Adrenal gland (tissue), 12 donors: ENCODE results near the gene HOXA13. TPM values are rescaled to one million over a fixed set of nuclear protein-coding genes. Genes with fewer than 3 reads are reported as not detected.
A peak's percentile ranks its signal among the peaks of the same experiment; 100 is the strongest.

Experiments
- DNase-seq, 7 donors: peaks; one replicate each; pipeline ENCODE4 v3.0.0-alpha.2; 2019 to 2020
- H3K27ac ChIP-seq, 5 donors: fragments of 200-600 bp; sonication (generic) in 4 of 5; 1 replicate in 3 of 5; 2 replicates in 2 of 5; pipeline versions ENCODE4 v1.5.1 to v1.8.0; 2016 to 2020; ENCODE audit warnings: mild to moderate bottlenecking in 1 of 5
- H3K27me3 ChIP-seq: fragments of 200-600 bp; 2 replicates; pipeline ENCODE4 v1.8.0; 2021
- H3K36me3 ChIP-seq, 2 donors: fragments of 200-600 bp; replicated peaks in 1 of 2; 1 replicate in 1 of 2; 2 replicates in 1 of 2; pipeline versions ENCODE4 v1.5.1 to v1.8.0; 2018 to 2022
- H3K4me1 ChIP-seq, 2 donors: fragments of 200-600 bp; replicated peaks in 1 of 2; 1 replicate in 1 of 2; 2 replicates in 1 of 2; pipeline versions ENCODE4 v1.5.1 to v1.8.0; 2018 to 2021
- H3K4me3 ChIP-seq, 4 donors: fragments of 200-600 bp; sonication (generic) in 3 of 4; one replicate each; pipeline ENCODE4 v1.5.1; 2016 to 2018
- H3K9me3 ChIP-seq, 3 donors: fragments of 200-600 bp; sonication (generic) in 1 of 3; replicated peaks in 1 of 3; 1 replicate in 2 of 3; 2 replicates in 1 of 3; pipeline versions ENCODE4 v1.5.1 to v1.8.0; 2016 to 2021
- CTCF ChIP-seq, 6 experiments: fragments of 450-650 bp in 4 of 6; fragments of 200-600 bp in 2 of 6; sonication (generic) in 1 of 6; IDR thresholded peaks; 1 replicate in 5 of 6; 2 replicates in 1 of 6; pipeline versions ENCODE4 v1.5.1 to v1.8.0; 2016 to 2021; ENCODE audit warnings: antibody characterized with exemption in 6 of 6, mild to moderate bottlenecking in 2 of 6, moderate library complexity in 1 of 6
- POLR2A ChIP-seq, 2 donors: fragments of 450-650 bp; IDR thresholded peaks; one replicate each; pipeline ENCODE4 v1.6.1; 2017; ENCODE audit warnings: antibody characterized with exemption in 2 of 2, mild to moderate bottlenecking in 2 of 2, moderate library complexity in 1 of 2
- WGBS, 4 donors: extraction: QIAGEN DNeasy Blood & Tissue Kit in 2 of 4; methylation state at CpG; one replicate each; pipeline versions ENCODE4 v1.1.5 to v1.1.7; 2013 to 2017; 5-methylcytosine and 5-hydroxymethylcytosine counted together
- intact Hi-C, 2 donors: fragments of 100-400 bp; cut with DNase I; formaldehyde crosslinking; loops; one replicate each; pipeline versions ENCODE4 v1.14.1 to v1.15.0; 2022 to 2023
- polyA plus RNA-seq, 3 donors: library from polyadenylated mRNA; stranded (reverse); fragments of 200-250 nt in 2 of 3; fragments of 350-450 nt in 1 of 3; fragmentation: Illumina TruSeq in 1 of 3; extraction: RNeasy Lipid Tissue Mini Kit (QIAGEN cat#74804) in 1 of 3; gene quantifications; one replicate each; pipeline ENCODE4 v1.2.3, GENCODE V29; 2013 to 2014
- total RNA-seq, 9 donors: library from RNA; depleted of rRNA in 4 of 9; stranded (reverse); fragments of >200 nt in 4 of 9; fragments of 120-200 nt in 1 of 9; fragmentation: NEBNext Ultra II Directional in 1 of 9; extraction: Animal tissue kit (Norgen Biotek cat#: 25700) in 1 of 9; gene quantifications; one replicate each; pipeline versions ENCODE4 v1.1.0 to v1.2.4, GENCODE V29; 2013 to 2023
- donor health status: healthy with polysubstance abuse.
- donor health status: Bipolar disorder and iron deficiency.
- donor health status: DM: yes; HTN: yes; CAD: no.
- donor health status: DM: no; HTN: no; CAD: no.
- donor health status: DM: no; HTN: no; CAD: no.
- donor health status: DM: yes; HTN: yes; CAD: no.

HOXA13 gene
- total and polyA plus RNA-seq, 12 donors, result 0.17 to 1.4 (median 0.56) TPM; not detected in 1

GRCh38 chr7:27192546-27193334 lies 7.2 kb downstream of the HOXA13 start:
- intact Hi-C loops, result loop anchor here in 1 of 2 donors (10.0 kb wide), 3 partner anchors 732 to 902 kb away; no protein-coding TSS in a partner anchor
- 3 to 6% (median 4%) methylated on average over 31 to 78 of the region's 78 CpGs for WGBS, 4 donors
- H3K27ac ChIP-seq, result no peak overlapping the region

GRCh38 chr7:27191833-27192545 lies 7.9 kb downstream of the HOXA13 start:
- intact Hi-C loops, result loop anchor here in 1 of 2 donors (10.0 kb wide), 3 partner anchors 733 to 903 kb away; no protein-coding TSS in a partner anchor
- peaks cover 100% of the 10 kb centered on the region for H3K27me3 ChIP-seq
- peaks cover 9 to 26% of the 10 kb centered on the region in 2 donors for H3K4me1 ChIP-seq

More at GRCh38 chr7:27192546-27193334, 7.2 kb downstream of the HOXA13 start:
- Histone ChIP-seq H3K36me3 (no peaks in the 10 kb centered on the region), H3K9me3 (no peaks in the 10 kb centered on the region), H3K4me1 (peaks cover 9 to 26% of the 10 kb centered on the region in 2 donors), H3K4me3 (peak overlapping the region in 1 of 4 donors; percentile 43), H3K27me3 (peaks cover 100% of the 10 kb centered on the region)
- no peak for TF ChIP-seq CTCF (IDR thresholded peaks at IDR 0.05)
- no peak for TF ChIP-seq POLR2A (IDR thresholded peaks at IDR 0.05)
- DNase-seq, result peak in 1 of 7 donors; percentile 48

GRCh38 chr7:27191161-27191731 lies 8.6 kb downstream of the HOXA13 start:
- DNase-seq, result peak in 3 of 7 donors; percentile 4 to 20 (median 12)
- no peaks in the 10 kb centered on the region for H3K9me3 ChIP-seq
- TF ChIP-seq POLR2A (IDR thresholded peaks at IDR 0.05) (no peak), CTCF (IDR thresholded peaks at IDR 0.05) (no peak)
- H3K36me3 ChIP-seq, result no peaks in the 10 kb centered on the region
- no peak overlapping the region for H3K27ac ChIP-seq
- H3K27me3 ChIP-seq, result peaks cover 100% of the 10 kb centered on the region
- H3K4me1 ChIP-seq, result peaks cover 9 to 21% of the 10 kb centered on the region in 2 donors
- 62 to 69% (median 66%) methylated on average over 15 of the region's 15 CpGs for WGBS, 4 donors
- intact Hi-C loops, result loop anchor here in 1 of 2 donors (10.0 kb wide), 3 partner anchors 734 to 904 kb away; no protein-coding TSS in a partner anchor
- H3K4me3 ChIP-seq, result no peak overlapping the region

More at GRCh38 chr7:27191833-27192545, 7.9 kb downstream of the HOXA13 start:
- peak overlapping the region in 1 of 4 donors; percentile 43 for H3K4me3 ChIP-seq
- H3K27ac ChIP-seq, result no peak overlapping the region
- H3K36me3 ChIP-seq, result no peaks in the 10 kb centered on the region
- TF ChIP-seq POLR2A (IDR thresholded peaks at IDR 0.05), result no peak
- no peak for TF ChIP-seq CTCF (IDR thresholded peaks at IDR 0.05)
- no peaks in the 10 kb centered on the region for H3K9me3 ChIP-seq
- WGBS, 4 donors, result 26 to 43% (median 41%) methylated on average over 17 to 42 of the region's 42 CpGs
- peak in 1 of 7 donors; percentile 49 for DNase-seq
